Amniotic stem cell (primary cell): Measurements from ENCODE around the gene MTRF1L.
"Not testable (repeated sequence)": the region's sequence is repeated elsewhere in the genome, so short reads cannot be mapped to it uniquely, and the experiment has no call there.

Source experiments
- DNase-seq: peaks from one replicate; lab custom pipeline; 2025; lab: John Stamatoyannopoulos, UW

Gene MTRF1L

DNA sequence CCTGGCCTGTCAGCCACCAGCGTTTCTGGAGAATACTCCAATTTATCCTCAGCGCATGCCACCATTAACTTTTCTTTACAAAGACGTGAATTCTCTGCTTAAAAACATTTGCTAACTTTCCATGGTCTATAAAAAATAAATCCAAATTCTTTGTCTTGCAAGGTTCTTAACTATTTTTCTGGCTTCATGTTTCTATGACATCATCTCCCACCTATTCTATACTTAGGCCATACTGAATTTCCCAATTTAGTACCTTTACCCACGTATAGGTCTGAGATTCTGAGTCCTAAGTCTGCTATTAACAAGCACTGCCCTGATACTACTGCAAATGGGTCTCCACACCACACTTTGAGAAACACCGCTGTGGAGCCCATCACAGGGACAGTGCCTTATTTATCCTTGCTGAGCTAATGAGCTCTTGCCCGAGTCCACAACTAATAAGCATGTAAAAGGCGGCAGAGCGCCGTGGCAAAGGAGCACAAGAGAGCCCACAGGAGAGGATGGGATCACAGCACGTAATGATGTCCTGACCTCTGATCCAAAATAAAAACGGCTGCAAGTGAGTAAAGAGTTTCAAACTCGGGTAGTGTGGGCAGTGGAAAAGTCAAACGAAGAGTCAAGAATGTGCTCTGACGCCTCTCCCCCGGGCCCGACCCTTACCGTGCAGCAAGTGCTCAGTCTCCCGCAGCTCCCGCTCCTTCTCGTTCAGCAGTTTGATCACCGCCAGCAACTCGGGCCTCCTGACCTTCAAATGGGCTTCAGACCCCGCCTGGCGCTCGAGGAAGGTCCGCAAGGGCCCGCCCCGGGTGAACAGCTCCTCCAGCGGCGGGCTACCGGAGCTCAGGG lies 519 bp downstream of the MTRF1L start:
- no peak for DNase-seq

DNA sequence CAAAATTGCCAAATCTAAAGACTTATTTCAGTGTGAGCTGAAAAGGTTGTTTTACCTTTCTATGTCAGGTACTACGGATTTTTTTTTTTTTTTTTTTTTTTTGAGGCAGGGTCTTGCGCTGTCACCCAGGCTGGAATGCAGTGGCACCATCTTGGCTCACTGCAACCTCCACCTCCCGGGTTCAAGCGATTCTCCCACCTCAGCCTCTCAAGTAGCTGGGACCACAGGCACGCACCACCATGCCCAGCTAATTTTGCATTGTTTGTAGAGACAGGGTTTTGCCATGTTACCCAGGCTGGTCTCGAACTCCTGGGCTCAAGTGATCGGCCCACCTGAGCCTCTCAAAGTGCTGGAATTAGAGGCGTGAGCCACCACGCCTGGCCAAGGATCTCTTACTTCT lies 1.7 kb downstream of the MTRF1L start:
- DNase-seq, result not testable (repeated sequence)

GRCh38 chr6:153000243-153000642 lies 2.3 kb downstream of the MTRF1L start:
- no peak for DNase-seq

DNA sequence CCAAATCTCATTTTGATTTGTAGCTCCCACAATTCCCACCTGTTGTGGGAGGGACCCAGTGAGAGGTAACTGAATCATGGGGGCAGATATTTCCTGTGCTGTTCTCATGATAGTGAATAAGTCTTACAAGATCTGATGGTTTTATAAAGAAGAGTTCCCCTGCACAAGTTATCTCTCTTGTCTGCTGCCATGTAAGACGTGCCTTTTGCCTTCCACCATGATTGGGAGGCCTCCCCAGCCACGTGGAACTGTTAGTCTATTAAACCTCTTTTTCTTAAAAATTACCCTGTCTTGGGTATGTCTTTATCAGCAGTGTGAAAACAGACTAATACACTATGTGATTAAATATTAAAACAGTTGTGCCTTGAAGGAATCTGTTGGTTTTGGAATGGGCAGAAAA lies 3.0 kb downstream of the MTRF1L start:
- not testable (repeated sequence) for DNase-seq

DNA sequence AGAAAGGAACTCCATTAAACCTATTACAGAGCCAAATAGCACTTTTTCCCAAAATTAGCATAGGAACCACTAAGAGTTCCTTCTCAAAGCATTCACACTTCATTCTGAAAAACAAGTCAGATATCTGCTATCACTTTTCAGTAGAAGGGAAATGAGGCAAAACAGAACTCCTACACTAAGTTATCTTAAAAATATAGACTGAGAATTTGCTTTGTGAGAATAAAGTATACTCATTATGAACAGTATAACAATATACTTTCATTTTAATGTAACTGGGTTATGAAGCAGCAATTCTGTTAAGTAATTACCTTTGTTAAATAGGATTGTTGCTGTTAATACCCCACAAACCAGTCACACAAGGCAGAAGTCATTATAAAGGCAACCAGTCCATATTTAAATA lies 8.7 kb downstream of the MTRF1L start:
- DNase-seq, result no peak

DNA sequence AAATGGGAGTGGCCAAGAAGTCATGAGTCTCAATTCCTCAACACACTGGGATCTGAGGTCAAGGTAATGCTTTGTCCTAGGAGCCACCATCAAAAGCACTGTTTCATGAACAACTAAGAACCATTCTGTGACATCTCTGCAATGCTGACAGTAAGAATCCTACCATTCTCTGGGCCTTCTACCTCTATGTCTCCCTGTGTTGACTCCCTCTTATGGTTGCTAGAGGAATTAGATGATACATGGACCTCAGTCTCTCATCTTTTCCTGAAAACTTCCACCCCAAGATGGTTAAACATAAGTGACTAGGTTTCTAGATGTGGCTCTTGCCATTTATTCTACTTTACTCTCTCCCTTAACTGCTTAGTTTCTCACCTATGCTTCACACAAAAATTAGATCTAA lies 9.1 kb downstream of the MTRF1L start:
- DNase-seq, result no peak

DNA sequence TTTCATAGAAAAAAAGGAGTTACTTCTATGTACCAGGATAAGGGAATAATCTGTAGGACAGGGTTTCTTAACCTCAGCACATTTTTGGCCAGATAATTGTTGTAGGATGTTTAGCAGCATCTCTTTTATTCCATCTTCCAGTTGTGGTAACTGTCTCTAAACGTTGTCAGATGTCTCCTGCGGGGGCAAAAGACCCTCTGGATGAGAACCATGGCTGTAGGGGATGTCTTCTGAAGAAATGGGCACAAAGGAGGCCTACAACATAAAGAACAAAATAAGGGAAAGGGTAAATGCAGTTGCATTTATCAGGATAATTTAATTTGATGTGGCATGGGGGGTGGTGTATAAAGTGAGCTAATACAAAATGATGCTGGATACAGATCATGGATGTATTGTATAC lies 15.5 kb downstream of the MTRF1L start:
- no peak for DNase-seq

DNA sequence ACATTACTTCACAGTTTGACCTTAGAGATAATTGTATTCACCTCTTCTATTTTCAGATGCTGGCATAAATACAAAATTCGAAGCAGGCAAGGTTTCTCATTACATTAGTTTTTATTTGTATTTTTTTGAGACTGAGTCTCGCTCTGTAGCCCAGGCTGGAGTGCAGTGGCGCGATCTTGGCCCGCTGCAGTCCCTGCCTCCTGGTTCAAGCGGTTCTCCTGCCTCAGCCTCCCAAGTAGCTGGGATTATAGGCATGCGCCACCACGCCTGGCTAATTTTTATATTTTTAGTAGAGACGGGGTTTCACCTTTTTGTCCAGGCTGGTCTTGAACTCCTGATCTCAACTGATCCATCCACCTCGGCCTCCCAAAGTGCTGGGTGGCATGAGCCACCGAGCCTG lies 17.2 kb downstream of the MTRF1L start:
- DNase-seq, result not testable (repeated sequence)

- no peak for DNase-seq
These were observed 18.0 kb downstream of the MTRF1L start for GRCh38 chr6:152984513-152984872.

DNA sequence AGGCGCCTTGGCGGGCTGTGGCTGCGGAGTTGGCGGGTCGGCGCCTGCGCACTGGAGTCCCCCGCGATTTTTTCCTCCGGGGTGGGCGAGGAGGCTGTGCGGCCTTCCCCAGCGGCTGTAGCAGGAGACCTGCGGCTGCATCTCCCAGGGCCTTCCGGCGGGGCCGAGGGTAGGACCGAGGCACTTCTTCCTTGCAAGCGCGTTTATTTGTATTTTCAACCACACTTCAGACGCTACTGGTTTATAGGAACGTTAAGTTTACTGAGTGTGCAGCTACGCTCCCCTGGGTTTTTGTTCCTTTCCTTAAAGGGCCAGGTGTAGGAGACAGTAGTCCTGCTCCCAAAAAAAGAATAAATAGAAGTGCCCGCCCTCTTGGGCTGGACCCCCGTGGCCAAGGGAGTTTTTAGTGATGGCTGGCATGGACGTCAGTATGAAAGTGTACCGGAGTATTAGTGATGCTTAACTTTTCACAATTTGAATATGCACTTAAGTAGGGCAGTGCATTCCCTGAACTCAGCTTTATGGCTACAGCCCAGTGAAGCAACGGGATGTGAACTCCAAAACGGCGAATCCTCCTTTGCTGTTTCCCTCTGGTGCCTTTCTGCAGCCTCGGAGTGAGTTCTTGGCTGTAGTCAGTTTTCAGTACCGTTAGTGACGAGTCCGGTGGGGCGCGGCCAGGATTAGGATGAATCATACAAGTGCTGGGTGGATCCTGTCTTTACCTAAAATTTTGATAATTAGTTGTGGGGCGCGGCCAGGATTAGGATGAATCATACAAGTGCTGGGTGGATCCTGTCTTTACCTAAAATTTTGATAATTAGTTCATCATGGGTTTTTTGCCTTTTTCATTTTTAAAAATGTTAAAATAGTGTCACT lies 18.6 kb downstream of the MTRF1L start:
- peak; percentile 83 for DNase-seq

GRCh38 chr6:152982904-152983636 lies 19.4 kb downstream of the MTRF1L start, which contains the start of gene FBXO5:
FBXO5 (minus strand) TSS chr6:152983041; CDS start chr6:152982959, 82 bp downstream.
- DNase-seq, result peak; percentile 97

DNA sequence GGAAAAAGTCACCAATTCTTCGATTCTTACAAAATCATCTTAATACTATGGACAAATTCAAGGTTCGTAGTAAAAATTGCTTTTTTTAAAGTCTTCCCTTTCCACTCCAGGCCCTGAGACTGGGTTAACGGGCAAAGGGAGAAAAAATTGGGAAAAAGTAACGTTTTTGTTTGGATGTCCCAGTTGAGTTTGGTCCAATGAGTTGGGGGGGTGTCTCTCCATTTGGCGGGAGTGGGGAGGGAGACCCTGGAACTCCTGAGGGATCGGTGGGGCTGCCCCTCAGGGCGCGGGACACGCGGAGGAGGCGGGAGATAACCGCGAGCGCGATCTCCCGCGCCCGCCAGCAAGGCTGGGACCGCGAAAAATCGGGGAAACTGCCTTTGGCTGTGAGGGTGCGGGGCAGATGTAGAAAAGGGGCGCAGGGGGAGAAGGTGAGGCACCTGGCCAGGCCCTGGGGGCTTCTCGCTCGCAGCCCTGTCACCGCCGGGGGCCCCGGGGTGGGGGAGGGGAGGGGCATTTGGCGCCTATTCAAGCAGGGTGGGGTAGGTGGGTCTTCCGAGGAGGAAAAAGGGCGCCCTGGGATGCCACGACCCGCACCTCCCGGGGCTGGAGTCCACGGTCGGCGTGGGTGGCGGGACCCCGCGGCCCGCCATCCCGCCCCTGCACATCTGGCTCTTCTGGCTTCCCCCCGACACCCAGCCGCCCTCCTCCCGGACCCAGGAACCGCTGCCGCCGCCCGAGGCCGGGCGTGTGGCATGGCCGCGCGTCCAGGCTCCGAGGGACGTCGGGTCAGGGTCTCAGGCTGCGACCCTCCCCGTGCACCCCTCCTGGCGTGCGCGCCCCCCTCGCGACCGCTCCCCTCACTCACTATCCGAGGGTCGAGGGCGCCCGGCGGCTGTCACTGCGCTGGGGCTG lies 20.3 kb downstream of the MTRF1L start:
- no peak for DNase-seq

- DNase-seq, result no peak
These were observed 21.3 kb downstream of the MTRF1L start for GRCh38 chr6:152981219-152981618.

DNA sequence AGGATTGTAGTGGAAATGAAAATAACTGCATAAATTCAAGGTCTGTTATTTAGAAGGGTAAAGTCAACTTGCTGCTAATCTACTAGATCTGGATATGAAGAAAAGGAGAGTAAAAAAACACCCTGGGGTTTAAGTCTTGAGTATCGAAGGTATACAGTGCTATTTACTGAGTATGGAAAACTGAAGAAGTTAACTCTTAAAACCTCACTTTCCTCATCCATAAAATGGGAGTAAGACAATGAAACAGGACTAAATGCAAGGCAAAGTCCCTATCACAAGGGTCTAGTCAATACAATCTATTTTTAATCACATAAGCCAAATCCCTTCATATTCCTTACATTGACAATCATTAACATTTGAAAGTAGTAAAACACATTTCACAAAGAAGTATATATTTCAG lies 21.9 kb downstream of the MTRF1L start:
- DNase-seq, result no peak

DNA sequence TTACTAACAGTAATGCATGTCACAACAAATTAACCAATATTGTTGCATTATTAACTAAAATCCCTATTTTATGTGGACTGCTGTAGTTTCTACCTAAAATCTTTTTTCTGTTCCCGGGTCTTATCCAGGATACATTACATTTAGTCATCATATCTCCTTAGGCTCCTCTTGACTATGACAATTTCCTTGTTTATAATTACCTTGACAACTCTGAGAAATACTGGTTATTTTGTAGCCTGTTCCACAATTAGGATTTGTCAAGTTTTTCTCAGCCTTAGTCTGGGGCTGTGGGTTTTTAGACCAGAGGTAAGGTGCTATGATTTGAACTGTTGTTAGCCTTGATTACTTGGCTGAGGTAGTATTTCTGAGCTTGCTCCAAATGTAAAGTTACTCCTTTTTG lies 23.4 kb downstream of the MTRF1L start:
- DNase-seq, result no peak

GRCh38 chr6:152978058-152978457 lies 24.5 kb downstream of the MTRF1L start:
- no peak for DNase-seq

- no peak for DNase-seq
These were observed 25.0 kb downstream of the MTRF1L start for GRCh38 chr6:152977556-152977955.

DNA sequence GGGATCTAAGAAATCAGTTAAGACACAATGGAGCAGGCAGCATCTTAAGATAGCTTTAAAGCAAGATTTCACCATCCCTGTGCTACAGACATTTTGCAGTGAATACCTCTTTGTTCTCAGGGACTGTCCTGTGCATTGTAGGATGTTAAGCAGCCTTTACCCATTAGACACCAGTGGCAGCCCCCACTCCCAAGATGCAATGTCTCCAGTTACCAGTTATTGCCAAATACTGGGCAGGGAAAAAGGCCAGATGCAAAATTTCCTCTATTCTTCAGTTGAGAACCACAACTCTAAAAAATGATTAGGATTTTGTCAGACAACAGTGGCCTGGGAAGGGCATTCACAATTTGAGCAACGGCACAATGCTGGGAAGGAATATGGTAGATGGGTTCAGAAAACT lies 25.8 kb downstream of the MTRF1L start:
- DNase-seq, result no peak

DNA sequence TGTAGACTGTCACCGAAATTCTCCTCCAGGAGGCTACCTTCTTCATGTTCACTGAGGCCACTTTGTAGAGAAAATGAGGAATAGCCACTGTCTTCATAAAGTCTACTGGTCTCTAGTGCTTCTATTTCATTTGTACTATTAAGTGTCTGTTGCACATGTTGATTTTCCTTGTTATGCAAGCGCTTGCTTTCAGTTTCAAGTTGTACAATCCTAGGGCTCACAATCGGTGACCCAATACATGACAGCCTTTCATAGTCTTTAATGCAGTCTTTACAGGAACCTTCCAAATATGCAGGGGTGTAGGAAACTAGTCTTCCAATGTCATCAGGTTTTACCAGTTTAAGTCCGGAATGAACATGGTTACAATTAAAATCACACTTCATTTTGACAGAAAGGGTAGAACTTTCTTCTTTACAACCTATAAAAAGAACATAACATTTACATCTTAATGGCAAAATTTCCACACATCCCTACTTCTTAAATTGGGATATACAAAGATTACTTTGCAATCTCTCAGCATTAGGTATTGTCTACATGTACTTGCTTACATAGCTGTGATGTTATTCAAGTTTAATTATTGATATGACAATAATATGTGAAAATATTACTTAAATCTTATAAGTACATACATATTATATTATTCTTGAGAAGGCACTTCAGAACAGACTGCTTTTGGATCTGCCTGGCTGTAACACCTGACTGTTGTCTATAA lies 27.1 kb downstream of the MTRF1L start:
- no peak for DNase-seq

DNA sequence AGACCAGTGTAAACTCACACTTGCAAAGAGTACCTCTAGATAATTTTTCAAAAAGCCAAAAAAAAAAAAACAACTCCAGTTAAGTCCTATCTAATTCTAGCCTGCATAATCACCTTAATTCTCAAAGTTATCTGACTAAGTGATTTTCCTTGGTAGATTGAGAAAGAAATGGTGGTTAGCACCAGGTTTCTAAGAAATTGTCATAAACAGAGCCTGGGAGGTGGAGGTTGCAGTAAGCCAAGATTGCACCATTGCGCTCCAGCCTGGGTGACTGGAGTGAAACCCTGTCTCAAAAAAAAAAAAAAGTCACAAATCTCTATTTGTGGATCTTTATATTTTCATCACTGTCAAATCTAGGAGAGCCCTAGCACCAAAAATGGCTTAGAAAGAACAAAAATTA lies 28.6 kb downstream of the MTRF1L start:
- no peak for DNase-seq
